Measurements from ENCODE around the gene MYLK2. TPM values are rescaled to one million over a fixed set of nuclear protein-coding genes. Genes with fewer than 3 reads are reported as not detected.

Gene MYLK2
- total and polyA plus RNA-seq, 4 experiments from 2014 or later = not detected

- intact Hi-C loops (cut with micrococcal nuclease) = no loop called here
- Histone ChIP-seq H3K4me3 (ENCODE audit: low read length in 2 of 2) (no peak overlapping the region), H3K27me3 (ENCODE audit: insufficient read depth, low read length) (no peaks in the 10 kb centered on the region), H3K27ac (ENCODE audit: low read depth, low read length) (no peak overlapping the region), H3K9me3 (ENCODE audit: control insufficient read depth in 1 of 2, low read length in 2 of 2) (no peaks in the 10 kb centered on the region), H3K36me3 (ENCODE audit: insufficient read depth, low read length) (no peaks in the 10 kb centered on the region), H3K4me1 (ENCODE audit: insufficient read depth, low read length) (peaks cover 8% of the 10 kb centered on the region)
- DNase-seq = no peak
- no peak overlapping the region for H3K4me3 Mint-ChIP-seq
- no peak overlapping the region for H3K27ac Mint-ChIP-seq
- no peaks in the 10 kb centered on the region for H3K9me3 Mint-ChIP-seq
- H3K27me3 Mint-ChIP-seq = no peaks in the 10 kb centered on the region
- no peaks in the 10 kb centered on the region for H3K36me3 Mint-ChIP-seq
- CTCF ChIA-PET (ENCODE audit: partially characterized antibody) = interaction anchor here (1.7 to 4.5 kb wide), 3 partner anchors 13 to 255 kb away, joined by 4 to 23 read pairs (median 4); no protein-coding TSS in a partner anchor
- peaks cover 1 to 9% (median 7%) of the 10 kb centered on the region in 4 donors for H3K4me1 Mint-ChIP-seq
- POLR2A ChIA-PET (ENCODE audit: partially characterized antibody) = no interaction called here
These were observed 17.1 kb downstream of the MYLK2 start for GRCh38 chr20:31835977-31836852.

GRCh38 chr20:31836853-31837608 lies 17.9 kb downstream of the MYLK2 start:
- no peak overlapping the region for H3K27ac Mint-ChIP-seq
- ChIA-PET POLR2A (ENCODE audit: partially characterized antibody) (interaction anchor here (1.0 kb wide), 1 partner anchor 10 kb away, joined by 3 read pairs; no protein-coding TSS in a partner anchor), CTCF (ENCODE audit: partially characterized antibody) (interaction anchor here (0.5 to 4.5 kb wide), 7 partner anchors 10 to 829 kb away, joined by 3 to 23 read pairs (median 4); no protein-coding TSS in a partner anchor)
- no peaks in the 10 kb centered on the region for H3K9me3 Mint-ChIP-seq
- no peaks in the 10 kb centered on the region for H3K9me3 ChIP-seq (ENCODE audit: control insufficient read depth in 1 of 2, low read length in 2 of 2)
- peaks cover 8% of the 10 kb centered on the region for H3K4me1 ChIP-seq (ENCODE audit: insufficient read depth, low read length)
- no peak overlapping the region for H3K27ac ChIP-seq (ENCODE audit: low read depth, low read length)
- DNase-seq = no peak
- H3K4me3 Mint-ChIP-seq = no peak overlapping the region
- H3K4me1 Mint-ChIP-seq = peaks cover 1 to 9% (median 7%) of the 10 kb centered on the region in 4 donors
- H3K4me3 ChIP-seq (ENCODE audit: low read length in 2 of 2) = no peak overlapping the region
- no peaks in the 10 kb centered on the region for H3K27me3 Mint-ChIP-seq
- intact Hi-C loops (cut with micrococcal nuclease) = no loop called here
- no peaks in the 10 kb centered on the region for H3K36me3 Mint-ChIP-seq
- H3K27me3 ChIP-seq (ENCODE audit: insufficient read depth, low read length) = no peaks in the 10 kb centered on the region
- no peaks in the 10 kb centered on the region for H3K36me3 ChIP-seq (ENCODE audit: insufficient read depth, low read length)

- no peaks in the 10 kb centered on the region for H3K9me3 ChIP-seq (ENCODE audit: control insufficient read depth in 1 of 2, low read length in 2 of 2)
- DNase-seq = no peak
- H3K4me1 ChIP-seq (ENCODE audit: insufficient read depth, low read length) = peaks cover 8% of the 10 kb centered on the region
- no peak overlapping the region for H3K27ac ChIP-seq (ENCODE audit: low read depth, low read length)
- Mint-ChIP-seq H3K4me3 (no peak overlapping the region), H3K27me3 (no peaks in the 10 kb centered on the region), H3K27ac (no peak overlapping the region), H3K36me3 (no peaks in the 10 kb centered on the region), H3K4me1 (peaks cover 1 to 9% (median 7%) of the 10 kb centered on the region in 4 donors), H3K9me3 (no peaks in the 10 kb centered on the region)
- no peak overlapping the region for H3K4me3 ChIP-seq (ENCODE audit: low read length in 2 of 2)
- intact Hi-C loops (cut with micrococcal nuclease) = no loop called here
- CTCF ChIA-PET (ENCODE audit: partially characterized antibody) = interaction anchor here (0.6 to 4.5 kb wide), 8 partner anchors 9 to 253 kb away, joined by 3 to 23 read pairs (median 4); no protein-coding TSS in a partner anchor
- H3K36me3 ChIP-seq (ENCODE audit: insufficient read depth, low read length) = no peaks in the 10 kb centered on the region
- POLR2A ChIA-PET (ENCODE audit: partially characterized antibody) = interaction anchor here (1.0 kb wide), 2 partner anchors 9 to 94 kb away, joined by 3 read pairs; no protein-coding TSS in a partner anchor
- H3K27me3 ChIP-seq (ENCODE audit: insufficient read depth, low read length) = no peaks in the 10 kb centered on the region
These were observed 18.8 kb downstream of the MYLK2 start for GRCh38 chr20:31837896-31838397.

GRCh38 chr20:31838646-31839292 lies 19.6 kb downstream of the MYLK2 start:
- Histone ChIP-seq H3K4me3 (ENCODE audit: low read length in 2 of 2) (no peak overlapping the region), H3K36me3 (ENCODE audit: insufficient read depth, low read length) (no peaks in the 10 kb centered on the region), H3K27ac (ENCODE audit: low read depth, low read length) (no peak overlapping the region), H3K9me3 (ENCODE audit: control insufficient read depth in 1 of 2, low read length in 2 of 2) (no peaks in the 10 kb centered on the region), H3K27me3 (ENCODE audit: insufficient read depth, low read length) (no peaks in the 10 kb centered on the region), H3K4me1 (ENCODE audit: insufficient read depth, low read length) (peaks cover 8% of the 10 kb centered on the region)
- Mint-ChIP-seq H3K4me3 (no peak overlapping the region), H3K4me1 (peaks cover 1 to 9% (median 7%) of the 10 kb centered on the region in 4 donors), H3K36me3 (no peaks in the 10 kb centered on the region), H3K27ac (no peak overlapping the region), H3K9me3 (no peaks in the 10 kb centered on the region), H3K27me3 (no peaks in the 10 kb centered on the region)
- CTCF ChIA-PET (ENCODE audit: partially characterized antibody) = interaction anchor here (0.6 to 4.5 kb wide), 5 partner anchors 9 to 16 kb away, joined by 3 to 23 read pairs (median 5); no protein-coding TSS in a partner anchor
- POLR2A ChIA-PET (ENCODE audit: partially characterized antibody) = interaction anchor here (1.0 kb wide), 1 partner anchor 95 kb away, joined by 3 read pairs; no protein-coding TSS in a partner anchor
- intact Hi-C loops (cut with micrococcal nuclease) = no loop called here
- no peak for DNase-seq

GRCh38 chr20:31839782-31840487 lies 20.8 kb downstream of the MYLK2 start:
- H3K27me3 ChIP-seq (ENCODE audit: insufficient read depth, low read length) = no peaks in the 10 kb centered on the region
- CTCF ChIA-PET (ENCODE audit: partially characterized antibody) = interaction anchor here (4.5 kb wide), 1 partner anchor 17 kb away, joined by 23 read pairs; no protein-coding TSS in a partner anchor
- Mint-ChIP-seq H3K4me3 (no peak overlapping the region), H3K36me3 (no peaks in the 10 kb centered on the region), H3K4me1 (peaks cover 1 to 9% (median 7%) of the 10 kb centered on the region in 4 donors), H3K9me3 (no peaks in the 10 kb centered on the region), H3K27ac (no peak overlapping the region), H3K27me3 (no peaks in the 10 kb centered on the region)
- H3K4me3 ChIP-seq (ENCODE audit: low read length in 2 of 2) = no peak overlapping the region
- H3K36me3 ChIP-seq (ENCODE audit: insufficient read depth, low read length) = no peaks in the 10 kb centered on the region
- no peak for DNase-seq
- intact Hi-C loops (cut with micrococcal nuclease) = no loop called here
- peaks cover 8% of the 10 kb centered on the region for H3K4me1 ChIP-seq (ENCODE audit: insufficient read depth, low read length)
- POLR2A ChIA-PET (ENCODE audit: partially characterized antibody) = no interaction called here
- no peaks in the 10 kb centered on the region for H3K9me3 ChIP-seq (ENCODE audit: control insufficient read depth in 1 of 2, low read length in 2 of 2)
- H3K27ac ChIP-seq (ENCODE audit: low read depth, low read length) = no peak overlapping the region

GRCh38 chr20:31840906-31841816 lies 22.0 kb downstream of the MYLK2 start:
- CTCF ChIA-PET (ENCODE audit: partially characterized antibody) = interaction anchor here (0.8 to 1.6 kb wide), 3 partner anchors 9 to 18 kb away, joined by 3 to 7 read pairs (median 3); no protein-coding TSS in a partner anchor
- H3K4me3 Mint-ChIP-seq = no peak overlapping the region
- POLR2A ChIA-PET (ENCODE audit: partially characterized antibody) = no interaction called here
- no peak for DNase-seq
- Histone ChIP-seq H3K27ac (ENCODE audit: low read depth, low read length) (no peak overlapping the region), H3K4me3 (ENCODE audit: low read length in 2 of 2) (no peak overlapping the region), H3K4me1 (ENCODE audit: insufficient read depth, low read length) (peaks cover 3% of the 10 kb centered on the region), H3K27me3 (ENCODE audit: insufficient read depth, low read length) (no peaks in the 10 kb centered on the region), H3K36me3 (ENCODE audit: insufficient read depth, low read length) (no peaks in the 10 kb centered on the region), H3K9me3 (ENCODE audit: control insufficient read depth in 1 of 2, low read length in 2 of 2) (no peaks in the 10 kb centered on the region)
- no peaks in the 10 kb centered on the region for H3K9me3 Mint-ChIP-seq
- H3K27ac Mint-ChIP-seq = no peak overlapping the region
- H3K27me3 Mint-ChIP-seq = no peaks in the 10 kb centered on the region
- intact Hi-C loops (cut with micrococcal nuclease) = no loop called here
- no peaks in the 10 kb centered on the region for H3K36me3 Mint-ChIP-seq
- peaks cover under 1 to 3% (median 3%) of the 10 kb centered on the region in 4 donors for H3K4me1 Mint-ChIP-seq

All from CD4-positive, alpha-beta memory T cell (primary cell).